Stimulated activated CD4-positive, alpha-beta T cell treated with anti-CD3 and anti-CD28 coated beads, TNF-alpha, amount 100 ng/mL, for 48 hours (primary cell): ENCODE results near the gene CD81.

Experiments used
- DNase-seq, 3 donors: peaks; one replicate each; pipeline ENCODE4 v3.0.0-alpha.2; 2020; ENCODE audit warnings: low read depth in 3 of 3

Gene CD81

GRCh38 chr11:2375964-2376551 is 1.1 kb upstream of the CD81 start:
- DNase-seq: no peak

- DNase-seq: peak in 1 of 3 donors; percentile 58
Observed at GRCh38 chr11:2377511-2378443, 667 bp downstream of the CD81 start.

- no peak for DNase-seq
Observed at GRCh38 chr11:2378527-2379210, 1.6 kb downstream of the CD81 start.

- DNase-seq: no peak
Observed at GRCh38 chr11:2379466-2380174, 2.5 kb downstream of the CD81 start.

- DNase-seq: no peak
Observed at GRCh38 chr11:2380396-2380795, 3.3 kb downstream of the CD81 start.

- no peak for DNase-seq
Observed at GRCh38 chr11:2380807-2381350, 3.8 kb downstream of the CD81 start.

GRCh38 chr11:2381494-2382128 is 4.5 kb downstream of the CD81 start:
- no peak for DNase-seq

GRCh38 chr11:2382129-2382517 is 5.0 kb downstream of the CD81 start:
- DNase-seq: no peak

- DNase-seq: no peak
Observed at GRCh38 chr11:2382936-2383851, 6.1 kb downstream of the CD81 start.

- peak in 1 of 3 donors; percentile 19 for DNase-seq
Observed at GRCh38 chr11:2383852-2384804, 7.0 kb downstream of the CD81 start.

- no peak for DNase-seq
Observed at GRCh38 chr11:2385156-2386151, 8.3 kb downstream of the CD81 start.

GRCh38 chr11:2386591-2386990 is 9.5 kb downstream of the CD81 start:
- no peak for DNase-seq

- DNase-seq: no peak
Observed at GRCh38 chr11:2387266-2387987, 10.3 kb downstream of the CD81 start.

GRCh38 chr11:2388431-2389376 is 11.6 kb downstream of the CD81 start:
- no peak for DNase-seq

- no peak for DNase-seq
Observed at GRCh38 chr11:2389377-2390026, 12.4 kb downstream of the CD81 start.
